ENCODE measurements around the gene JPH3. TPM values are rescaled to one million over a fixed set of nuclear protein-coding genes. Genes with fewer than 3 reads are reported as not detected.

Gene JPH3
- total RNA-seq, 1 experiment from 2014 or later = 39.0 TPM

GRCh38 chr16:87677830-87678229 lies 75.5 kb downstream of the JPH3 start:
- H3K4me3 Mint-ChIP-seq = no peak overlapping the region
- ChIA-PET POLR2A (no interaction called here), CTCF (interaction anchor here (1.9 to 2.3 kb wide), 2 partner anchors 20 to 41 kb away, joined by 9 to 11 read pairs; no protein-coding TSS in a partner anchor)
- TF ChIP-seq ZNF121 (CRISPR knock-in tag; IDR thresholded peaks at IDR 0.05) = peak; percentile 40; the same call in 1 of the 2 replicates
- TF ChIP-seq, protein P1, sequence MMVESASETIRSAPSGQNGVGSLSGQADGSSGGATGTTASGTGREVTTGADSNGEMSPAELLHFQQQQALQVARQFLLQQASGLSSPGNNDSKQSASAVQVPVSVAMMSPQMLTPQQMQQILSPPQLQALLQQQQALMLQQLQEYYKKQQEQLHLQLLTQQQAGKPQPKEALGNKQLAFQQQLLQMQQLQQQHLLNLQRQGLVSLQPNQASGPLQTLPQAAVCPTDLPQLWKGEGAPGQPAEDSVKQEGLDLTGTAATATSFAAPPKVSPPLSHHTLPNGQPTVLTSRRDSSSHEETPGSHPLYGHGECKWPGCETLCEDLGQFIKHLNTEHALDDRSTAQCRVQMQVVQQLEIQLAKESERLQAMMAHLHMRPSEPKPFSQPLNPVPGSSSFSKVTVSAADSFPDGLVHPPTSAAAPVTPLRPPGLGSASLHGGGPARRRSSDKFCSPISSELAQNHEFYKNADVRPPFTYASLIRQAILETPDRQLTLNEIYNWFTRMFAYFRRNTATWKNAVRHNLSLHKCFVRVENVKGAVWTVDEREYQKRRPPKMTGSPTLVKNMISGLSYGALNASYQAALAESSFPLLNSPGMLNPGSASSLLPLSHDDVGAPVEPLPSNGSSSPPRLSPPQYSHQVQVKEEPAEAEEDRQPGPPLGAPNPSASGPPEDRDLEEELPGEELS (CRISPR knock-in tag; IDR thresholded peaks at IDR 0.05) = no peak
- no peak for DNase-seq (ENCODE audit: low spot score)
- H3K27me3 Mint-ChIP-seq (ENCODE audit: low read depth) = no peaks in the 10 kb centered on the region
- no peak overlapping the region for H3K27ac Mint-ChIP-seq
- peaks cover 6% of the 10 kb centered on the region for H3K4me1 Mint-ChIP-seq
- no peak for ATAC-seq
- no peaks in the 10 kb centered on the region for H3K9me3 Mint-ChIP-seq
- H3K36me3 Mint-ChIP-seq = no peaks in the 10 kb centered on the region

DNA sequence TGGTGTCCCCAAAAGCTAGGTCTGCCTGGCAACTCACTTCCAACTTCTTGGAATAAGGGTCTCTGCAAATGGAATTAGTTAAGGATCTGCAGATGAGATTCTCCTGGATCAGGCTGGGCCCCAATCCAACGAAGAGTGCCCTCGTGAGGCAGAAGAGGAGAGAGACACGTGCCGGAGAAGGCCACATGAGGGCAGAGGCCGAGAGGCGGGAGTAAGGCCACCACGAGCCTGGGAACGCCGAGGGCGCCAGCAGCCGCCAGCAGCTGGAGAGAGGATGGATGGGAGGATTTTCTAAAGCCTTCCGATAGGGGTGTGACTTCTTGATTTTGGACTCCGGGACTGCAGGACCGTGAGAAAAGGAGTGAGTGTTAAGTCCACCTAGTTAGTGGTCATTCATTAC lies 76.3 kb downstream of the JPH3 start:
- H3K27ac Mint-ChIP-seq = no peak overlapping the region
- ChIA-PET CTCF (interaction anchor here (0.6 to 2.3 kb wide), 7 partner anchors 21 to 952 kb away, joined by 3 to 11 read pairs (median 9); no protein-coding TSS in a partner anchor), POLR2A (no interaction called here)
- DNase-seq (ENCODE audit: low spot score) (peak; percentile 56), ATAC-seq (peak; percentile 50)
- no peaks in the 10 kb centered on the region for H3K27me3 Mint-ChIP-seq (ENCODE audit: low read depth)
- H3K4me3 Mint-ChIP-seq = no peak overlapping the region
- no peaks in the 10 kb centered on the region for H3K36me3 Mint-ChIP-seq
- H3K9me3 Mint-ChIP-seq = no peaks in the 10 kb centered on the region
- H3K4me1 Mint-ChIP-seq = peaks cover 6% of the 10 kb centered on the region
- 0 out of 2 replicates have a peak, but pooled peaks have one; percentile 36 for TF ChIP-seq MYBL2 (CRISPR knock-in tag; IDR thresholded peaks at IDR 0.05)
- TF ChIP-seq TP53 (CRISPR knock-in tag; IDR thresholded peaks at IDR 0.05) = peak; percentile 67; the same call in 1 of the 2 replicates
- 0 out of 2 replicates have a peak, but pooled peaks have one; percentile 31 for TF ChIP-seq RELA (CRISPR knock-in tag; IDR thresholded peaks at IDR 0.05; ENCODE audit: borderline replicate concordance)
- TF ChIP-seq FOXP1 (CRISPR knock-in tag; IDR thresholded peaks at IDR 0.05; ENCODE audit: borderline replicate concordance) = peak; percentile 74; the same call in 1 of the 2 replicates
- TF ChIP-seq, protein P2, sequence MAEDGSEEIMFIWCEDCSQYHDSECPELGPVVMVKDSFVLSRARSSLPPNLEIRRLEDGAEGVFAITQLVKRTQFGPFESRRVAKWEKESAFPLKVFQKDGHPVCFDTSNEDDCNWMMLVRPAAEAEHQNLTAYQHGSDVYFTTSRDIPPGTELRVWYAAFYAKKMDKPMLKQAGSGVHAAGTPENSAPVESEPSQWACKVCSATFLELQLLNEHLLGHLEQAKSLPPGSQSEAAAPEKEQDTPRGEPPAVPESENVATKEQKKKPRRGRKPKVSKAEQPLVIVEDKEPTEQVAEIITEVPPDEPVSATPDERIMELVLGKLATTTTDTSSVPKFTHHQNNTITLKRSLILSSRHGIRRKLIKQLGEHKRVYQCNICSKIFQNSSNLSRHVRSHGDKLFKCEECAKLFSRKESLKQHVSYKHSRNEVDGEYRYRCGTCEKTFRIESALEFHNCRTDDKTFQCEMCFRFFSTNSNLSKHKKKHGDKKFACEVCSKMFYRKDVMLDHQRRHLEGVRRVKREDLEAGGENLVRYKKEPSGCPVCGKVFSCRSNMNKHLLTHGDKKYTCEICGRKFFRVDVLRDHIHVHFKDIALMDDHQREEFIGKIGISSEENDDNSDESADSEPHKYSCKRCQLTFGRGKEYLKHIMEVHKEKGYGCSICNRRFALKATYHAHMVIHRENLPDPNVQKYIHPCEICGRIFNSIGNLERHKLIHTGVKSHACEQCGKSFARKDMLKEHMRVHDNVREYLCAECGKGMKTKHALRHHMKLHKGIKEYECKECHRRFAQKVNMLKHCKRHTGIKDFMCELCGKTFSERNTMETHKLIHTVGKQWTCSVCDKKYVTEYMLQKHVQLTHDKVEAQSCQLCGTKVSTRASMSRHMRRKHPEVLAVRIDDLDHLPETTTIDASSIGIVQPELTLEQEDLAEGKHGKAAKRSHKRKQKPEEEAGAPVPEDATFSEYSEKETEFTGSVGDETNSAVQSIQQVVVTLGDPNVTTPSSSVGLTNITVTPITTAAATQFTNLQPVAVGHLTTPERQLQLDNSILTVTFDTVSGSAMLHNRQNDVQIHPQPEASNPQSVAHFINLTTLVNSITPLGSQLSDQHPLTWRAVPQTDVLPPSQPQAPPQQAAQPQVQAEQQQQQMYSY (CRISPR knock-in tag; IDR thresholded peaks at IDR 0.05) = no peak; the same call in 1 of the 2 replicates
- TF ChIP-seq, protein P3, sequence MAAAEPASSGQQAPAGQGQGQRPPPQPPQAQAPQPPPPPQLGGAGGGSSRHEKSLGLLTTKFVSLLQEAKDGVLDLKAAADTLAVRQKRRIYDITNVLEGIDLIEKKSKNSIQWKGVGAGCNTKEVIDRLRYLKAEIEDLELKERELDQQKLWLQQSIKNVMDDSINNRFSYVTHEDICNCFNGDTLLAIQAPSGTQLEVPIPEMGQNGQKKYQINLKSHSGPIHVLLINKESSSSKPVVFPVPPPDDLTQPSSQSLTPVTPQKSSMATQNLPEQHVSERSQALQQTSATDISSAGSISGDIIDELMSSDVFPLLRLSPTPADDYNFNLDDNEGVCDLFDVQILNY (CRISPR knock-in tag; IDR thresholded peaks at IDR 0.05) = peak; percentile 57; the same call in 1 of the 2 replicates
- peak; percentile 42; the same call in 1 of the 2 replicates for TF ChIP-seq ZNF281 (CRISPR knock-in tag; IDR thresholded peaks at IDR 0.05)
- TF ChIP-seq ARID4B (CRISPR knock-in tag; IDR thresholded peaks at IDR 0.05; ENCODE audit: borderline replicate concordance) = peak; percentile 56; the same call in 1 of the 2 replicates
- TF ChIP-seq, protein P4, sequence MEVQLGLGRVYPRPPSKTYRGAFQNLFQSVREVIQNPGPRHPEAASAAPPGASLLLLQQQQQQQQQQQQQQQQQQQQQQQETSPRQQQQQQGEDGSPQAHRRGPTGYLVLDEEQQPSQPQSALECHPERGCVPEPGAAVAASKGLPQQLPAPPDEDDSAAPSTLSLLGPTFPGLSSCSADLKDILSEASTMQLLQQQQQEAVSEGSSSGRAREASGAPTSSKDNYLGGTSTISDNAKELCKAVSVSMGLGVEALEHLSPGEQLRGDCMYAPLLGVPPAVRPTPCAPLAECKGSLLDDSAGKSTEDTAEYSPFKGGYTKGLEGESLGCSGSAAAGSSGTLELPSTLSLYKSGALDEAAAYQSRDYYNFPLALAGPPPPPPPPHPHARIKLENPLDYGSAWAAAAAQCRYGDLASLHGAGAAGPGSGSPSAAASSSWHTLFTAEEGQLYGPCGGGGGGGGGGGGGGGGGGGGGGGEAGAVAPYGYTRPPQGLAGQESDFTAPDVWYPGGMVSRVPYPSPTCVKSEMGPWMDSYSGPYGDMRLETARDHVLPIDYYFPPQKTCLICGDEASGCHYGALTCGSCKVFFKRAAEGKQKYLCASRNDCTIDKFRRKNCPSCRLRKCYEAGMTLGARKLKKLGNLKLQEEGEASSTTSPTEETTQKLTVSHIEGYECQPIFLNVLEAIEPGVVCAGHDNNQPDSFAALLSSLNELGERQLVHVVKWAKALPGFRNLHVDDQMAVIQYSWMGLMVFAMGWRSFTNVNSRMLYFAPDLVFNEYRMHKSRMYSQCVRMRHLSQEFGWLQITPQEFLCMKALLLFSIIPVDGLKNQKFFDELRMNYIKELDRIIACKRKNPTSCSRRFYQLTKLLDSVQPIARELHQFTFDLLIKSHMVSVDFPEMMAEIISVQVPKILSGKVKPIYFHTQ (CRISPR knock-in tag; IDR thresholded peaks at IDR 0.05) = no peak
- TF ChIP-seq CREB1 (CRISPR knock-in tag; IDR thresholded peaks at IDR 0.05) = peak; percentile 56; the same call in 1 of the 2 replicates
- no peak for TF ChIP-seq FOXJ3 (CRISPR knock-in tag; IDR thresholded peaks at IDR 0.05; ENCODE audit: borderline replicate concordance)
- TF ChIP-seq FOXK1 (CRISPR knock-in tag; IDR thresholded peaks at IDR 0.05) = peak; percentile 64; the same call in 1 of the 2 replicates
- TF ChIP-seq TCF7 (CRISPR knock-in tag; IDR thresholded peaks at IDR 0.05; ENCODE audit: low read depth) = no peak
